ENCODE data around the gene GAD2. TPM values are rescaled to one million over a fixed set of nuclear protein-coding genes. Genes with fewer than 3 reads are reported as not detected.

The GAD2 gene
- total and polyA plus RNA-seq, 2 donors from 2014 or later, result not detected

- Histone ChIP-seq H3K27me3 (ENCODE audit: control insufficient read depth, insufficient read depth, low read length) (no peaks in the 10 kb centered on the region), H3K9ac (ENCODE audit: low read length in 3 of 3) (no peak overlapping the region), H3K27ac (ENCODE audit: low read depth in 2 of 2, low read length in 2 of 2) (no peak overlapping the region), H3K9me3 (ENCODE audit: control insufficient read depth in 2 of 3, insufficient read depth in 1 of 3, low read length in 3 of 3) (no peaks in the 10 kb centered on the region), H3K36me3 (ENCODE audit: control insufficient read depth in 2 of 3, insufficient read depth in 3 of 3, low read length in 3 of 3) (no peaks in the 10 kb centered on the region), H3K4me1 (ENCODE audit: control insufficient read depth in 2 of 3, insufficient read depth in 2 of 3, low read depth in 1 of 3, low read length in 3 of 3) (no peaks in the 10 kb centered on the region), H3K4me3 (ENCODE audit: low read length in 3 of 3) (no peak overlapping the region)
- no peak for FAIRE-seq
- TF ChIP-seq CTCF (IDR thresholded peaks at IDR 0.05; ENCODE audit: borderline replicate concordance, extremely low read depth, insufficient read depth), result no peak
- intact Hi-C loops (cut with DNase I), result no loop called here
- DNase-seq, result no peak
Measured at GRCh38 chr10:26173837-26174236, 42.7 kb upstream of the GAD2 start.

GRCh38 chr10:26177341-26177740 is 39.2 kb upstream of the GAD2 start:
- Histone ChIP-seq H3K4me3 (ENCODE audit: low read length in 3 of 3) (no peak overlapping the region), H3K4me1 (ENCODE audit: control insufficient read depth in 2 of 3, insufficient read depth in 2 of 3, low read depth in 1 of 3, low read length in 3 of 3) (no peaks in the 10 kb centered on the region), H3K27ac (ENCODE audit: low read depth in 2 of 2, low read length in 2 of 2) (no peak overlapping the region), H3K27me3 (ENCODE audit: control insufficient read depth, insufficient read depth, low read length) (no peaks in the 10 kb centered on the region), H3K36me3 (ENCODE audit: control insufficient read depth in 2 of 3, insufficient read depth in 3 of 3, low read length in 3 of 3) (no peaks in the 10 kb centered on the region), H3K9me3 (ENCODE audit: control insufficient read depth in 2 of 3, insufficient read depth in 1 of 3, low read length in 3 of 3) (no peaks in the 10 kb centered on the region), H3K9ac (ENCODE audit: low read length in 3 of 3) (no peak overlapping the region)
- no peak for TF ChIP-seq CTCF (IDR thresholded peaks at IDR 0.05; ENCODE audit: borderline replicate concordance, extremely low read depth, insufficient read depth)
- intact Hi-C loops (cut with DNase I), result no loop called here
- DNase-seq, result no peak
- FAIRE-seq, result no peak

- H3K4me1 ChIP-seq (ENCODE audit: control insufficient read depth in 2 of 3, insufficient read depth in 2 of 3, low read depth in 1 of 3, low read length in 3 of 3), result no peaks in the 10 kb centered on the region
- no peaks in the 10 kb centered on the region for H3K9me3 ChIP-seq (ENCODE audit: control insufficient read depth in 2 of 3, insufficient read depth in 1 of 3, low read length in 3 of 3)
- FAIRE-seq, result no peak
- no peak for TF ChIP-seq CTCF (IDR thresholded peaks at IDR 0.05; ENCODE audit: borderline replicate concordance, extremely low read depth, insufficient read depth)
- no peak overlapping the region for H3K4me3 ChIP-seq (ENCODE audit: low read length in 3 of 3)
- H3K9ac ChIP-seq (ENCODE audit: low read length in 3 of 3), result no peak overlapping the region
- no peaks in the 10 kb centered on the region for H3K36me3 ChIP-seq (ENCODE audit: control insufficient read depth in 2 of 3, insufficient read depth in 3 of 3, low read length in 3 of 3)
- intact Hi-C loops (cut with DNase I), result no loop called here
- H3K27ac ChIP-seq (ENCODE audit: low read depth in 2 of 2, low read length in 2 of 2), result no peak overlapping the region
- H3K27me3 ChIP-seq (ENCODE audit: control insufficient read depth, insufficient read depth, low read length), result no peaks in the 10 kb centered on the region
- no peak for DNase-seq
Measured at GRCh38 chr10:26194275-26194674, 22.3 kb upstream of the GAD2 start.

GRCh38 chr10:26197248-26197647 is 19.3 kb upstream of the GAD2 start:
- Histone ChIP-seq H3K27me3 (ENCODE audit: control insufficient read depth, insufficient read depth, low read length) (no peaks in the 10 kb centered on the region), H3K36me3 (ENCODE audit: control insufficient read depth in 2 of 3, insufficient read depth in 3 of 3, low read length in 3 of 3) (no peaks in the 10 kb centered on the region), H3K4me3 (ENCODE audit: low read length in 3 of 3) (no peak overlapping the region), H3K4me1 (ENCODE audit: control insufficient read depth in 2 of 3, insufficient read depth in 2 of 3, low read depth in 1 of 3, low read length in 3 of 3) (no peaks in the 10 kb centered on the region), H3K9me3 (ENCODE audit: control insufficient read depth in 2 of 3, insufficient read depth in 1 of 3, low read length in 3 of 3) (no peaks in the 10 kb centered on the region), H3K9ac (ENCODE audit: low read length in 3 of 3) (no peak overlapping the region), H3K27ac (ENCODE audit: low read depth in 2 of 2, low read length in 2 of 2) (no peak overlapping the region)
- FAIRE-seq, result no peak
- no peak for TF ChIP-seq CTCF (IDR thresholded peaks at IDR 0.05; ENCODE audit: borderline replicate concordance, extremely low read depth, insufficient read depth)
- intact Hi-C loops (cut with DNase I), result no loop called here
- DNase-seq, result no peak

Measured in kidney (tissue), 14 donors.